HEK293T (cell line): Measurements from ENCODE around the gene CAV3.

Experiments
- CTCF ChIA-PET: fragments of 350-600 bp; formaldehyde crosslinking; extraction: SDS; loops from one replicate; lab custom pipeline; 2021; ENCODE audit warnings: antibody characterized with exemption, inconsistent platforms; lab: Yijun Ruan, JAX
- POLR2A ChIA-PET: fragments of 350-600 bp; formaldehyde crosslinking; extraction: SDS; loops from one replicate; lab custom pipeline; 2020; ENCODE audit warnings: antibody characterized with exemption, inconsistent platforms; lab: Yijun Ruan, JAX
- DNase-seq: peaks from one replicate; pipeline ENCODE4 v3.0.0; 2012; ENCODE audit warnings: mixed read lengths; ENCODE audit errors: extremely low spot score
- ARNT ChIP-seq: fragments of 450-650 bp; IDR thresholded peaks from 2 replicates; pipeline ENCODE4 v1.6.1; 2017; ENCODE audit warnings: mild to moderate bottlenecking
- BHLHE40 ChIP-seq: fragments of 450-650 bp; IDR thresholded peaks from 2 replicates; pipeline ENCODE4 v1.6.1; 2016; ENCODE audit warnings: mild to moderate bottlenecking, moderate library complexity, borderline replicate concordance
- CTBP1 ChIP-seq: fragments of 450-650 bp; IDR thresholded peaks from 2 replicates; pipeline ENCODE4 v1.6.1; 2016; ENCODE audit warnings: borderline replicate concordance
- ELF4 ChIP-seq: fragments of 450-650 bp; IDR thresholded peaks from 2 replicates; pipeline ENCODE4 v1.6.1; 2017; ENCODE audit warnings: antibody characterized with exemption
- FOXA1 ChIP-seq: fragments of 450-650 bp; IDR thresholded peaks from 2 replicates; pipeline ENCODE4 v1.6.1; 2016; ENCODE audit warnings: mild to moderate bottlenecking
- FOXK2 ChIP-seq: fragments of 450-650 bp; IDR thresholded peaks from 2 replicates; pipeline ENCODE4 v1.6.1; 2016; ENCODE audit warnings: mild to moderate bottlenecking
- FOXM1 ChIP-seq: fragments of 450-650 bp; IDR thresholded peaks from 2 replicates; pipeline ENCODE4 v1.6.1; 2017; ENCODE audit warnings: mild to moderate bottlenecking, borderline replicate concordance
- HDGF ChIP-seq: fragments of 450-650 bp; IDR thresholded peaks from 2 replicates; pipeline ENCODE4 v1.6.1; 2017; ENCODE audit warnings: antibody characterized with exemption, borderline replicate concordance
- L3MBTL2 ChIP-seq: fragments of 450-650 bp; conservative IDR thresholded peaks from 2 replicates; pipeline ENCODE4 v1.6.1; 2016; ENCODE audit warnings: mild to moderate bottlenecking
- LEF1 ChIP-seq: fragments of 450-650 bp; IDR thresholded peaks from 2 replicates; pipeline ENCODE4 v1.6.1; 2017; ENCODE audit warnings: mild to moderate bottlenecking, borderline replicate concordance
- NFRKB ChIP-seq: fragments of 450-650 bp; IDR thresholded peaks from 2 replicates; pipeline ENCODE4 v1.6.1; 2016; ENCODE audit warnings: mild to moderate bottlenecking, moderate library complexity
- PKNOX1 ChIP-seq: fragments of 450-650 bp; IDR thresholded peaks from 2 replicates; pipeline ENCODE4 v1.6.1; 2016
- SP1 ChIP-seq: fragments of 450-650 bp; IDR thresholded peaks from 2 replicates; pipeline ENCODE4 v1.6.1; 2017
- SUZ12 ChIP-seq: fragments of 450-650 bp; IDR thresholded peaks from 2 replicates; pipeline ENCODE4 v1.6.1; 2016; ENCODE audit warnings: mild to moderate bottlenecking
- TARDBP ChIP-seq: fragments of 450-650 bp; IDR thresholded peaks from 2 replicates; pipeline ENCODE4 v1.6.1; 2016
- ZNF384 ChIP-seq: fragments of 450-650 bp; IDR thresholded peaks from 2 replicates; pipeline ENCODE4 v1.6.1; 2016

The CAV3 gene

DNA sequence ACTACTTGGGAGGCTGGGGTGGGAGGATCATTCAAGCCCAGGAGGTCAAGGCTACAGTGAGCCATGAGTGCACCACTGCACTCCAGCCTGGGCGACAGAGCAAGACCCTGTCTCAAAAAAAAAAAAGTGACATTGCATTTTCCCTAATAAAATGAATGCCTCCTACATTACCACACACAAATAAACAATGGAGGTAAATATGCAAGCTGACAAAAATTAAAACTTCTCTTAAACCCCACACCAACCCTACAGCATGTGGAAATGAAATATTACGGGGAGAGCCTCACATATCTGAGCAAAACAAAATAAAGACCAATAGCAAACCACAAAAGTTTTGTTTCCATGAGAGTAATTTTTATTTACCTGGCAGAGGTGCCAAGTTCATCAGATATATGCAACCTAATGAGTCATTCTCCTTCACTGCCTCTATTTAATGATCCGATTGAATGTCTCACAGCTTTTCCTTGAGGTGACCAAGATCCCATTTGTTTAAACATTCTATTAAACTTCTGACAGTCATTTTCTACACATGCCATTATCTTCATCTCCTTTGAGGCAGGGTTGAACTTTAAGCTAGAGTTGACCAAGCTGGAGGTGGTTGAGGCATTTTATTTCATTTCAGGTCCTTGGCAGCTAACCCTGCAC, 9.4 kb upstream of the CAV3 start:
- ChIA-PET POLR2A (no interaction called here), CTCF (no interaction called here)
- no peak for TF ChIP-seq PKNOX1
- TF ChIP-seq CTBP1 = no peak
- TF ChIP-seq HDGF = no peak
- no peak for TF ChIP-seq FOXA1
- TF ChIP-seq ZNF384 = no peak
- no peak for TF ChIP-seq SUZ12
- no peak for TF ChIP-seq FOXM1
- no peak for TF ChIP-seq NFRKB
- TF ChIP-seq SP1 = no peak
- no peak for TF ChIP-seq FOXK2
- TF ChIP-seq ELF4 = no peak
- no peak for TF ChIP-seq LEF1

DNA sequence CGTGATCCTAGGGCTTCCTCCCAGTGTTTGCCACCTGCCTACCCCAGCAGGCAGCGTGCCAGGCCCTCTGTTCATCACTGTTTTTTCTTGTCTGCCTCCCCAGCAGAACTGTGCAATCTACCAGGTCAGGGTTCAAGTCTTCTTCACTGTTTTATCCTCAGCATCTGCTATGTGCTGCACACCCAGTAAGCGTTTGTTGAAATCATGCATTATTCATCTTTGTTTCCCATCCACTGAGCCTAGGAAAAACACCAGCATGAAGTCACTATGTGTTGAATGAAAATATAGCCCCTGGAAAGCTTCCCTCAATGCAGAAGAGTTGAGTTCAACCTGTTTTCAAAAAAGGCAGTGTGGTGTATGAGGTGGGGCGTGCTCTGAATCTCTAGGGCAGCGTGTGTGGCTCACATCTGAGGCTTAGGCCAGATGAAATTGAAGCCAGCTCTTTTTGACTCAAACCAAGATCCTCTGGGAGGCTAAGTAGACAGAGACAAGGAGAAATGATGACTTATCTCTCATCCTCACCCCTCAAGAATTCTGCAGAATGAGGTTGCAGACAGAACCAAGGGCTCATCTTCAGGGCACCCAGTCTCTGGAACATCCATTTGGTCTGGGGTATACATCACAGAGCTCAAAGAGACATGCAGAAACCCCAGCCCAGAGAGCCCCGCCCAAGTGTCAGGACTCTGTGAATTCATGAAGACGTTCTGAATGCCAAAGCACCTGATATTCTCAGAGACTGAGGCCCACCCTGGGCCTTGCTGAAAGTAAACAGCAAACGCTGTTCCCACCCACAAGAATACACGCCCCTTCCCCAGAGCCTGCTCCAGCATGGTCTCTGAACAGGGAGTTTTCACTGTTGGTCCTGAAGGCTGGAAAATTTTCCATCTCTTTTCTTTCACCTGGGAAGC, 5.7 kb upstream of the CAV3 start:
- ChIA-PET POLR2A (no interaction called here), CTCF (interaction anchor here (1.4 kb wide), 1 partner anchor 14 kb away, joined by 3 read pairs; no protein-coding TSS in a partner anchor)
- TF ChIP-seq ARNT (no peak), BHLHE40 (no peak), FOXM1 (no peak), SUZ12 (no peak), TARDBP (no peak), ELF4 (no peak), PKNOX1 (no peak), NFRKB (no peak)
- no peak for DNase-seq

More for the DNA sequence above, 9.4 kb upstream of the CAV3 start:
- DNase-seq = no peak

- no peak for TF ChIP-seq ARNT
- DNase-seq = no peak
- ChIA-PET POLR2A (no interaction called here), CTCF (interaction anchor here (1.0 to 1.4 kb wide), 2 partner anchors 11 to 16 kb away, joined by 3 to 4 read pairs; no protein-coding TSS in a partner anchor)
Measured at GRCh38 chr3:8729479-8729878, 4.1 kb upstream of the CAV3 start.

DNA sequence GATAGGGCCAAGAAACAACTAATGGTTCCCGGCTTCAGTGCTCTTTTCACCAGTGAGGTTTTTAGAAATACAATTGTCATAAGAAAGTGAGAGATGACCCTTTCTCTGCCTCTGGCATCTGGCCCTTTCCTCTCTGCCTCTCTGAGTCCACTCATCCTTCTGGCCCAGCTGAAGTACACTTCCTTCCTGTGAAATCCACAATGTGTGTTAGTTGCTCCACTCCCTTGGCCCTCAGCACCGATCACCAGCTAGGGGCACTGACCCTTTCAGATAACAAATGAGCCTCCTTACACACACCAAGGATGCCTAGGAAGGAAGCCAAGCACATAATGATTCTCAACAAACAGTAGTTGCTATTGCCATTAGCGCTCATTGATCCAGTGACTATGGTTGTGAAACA, 2.9 kb upstream of the CAV3 start:
- DNase-seq = no peak
- ChIA-PET POLR2A (no interaction called here), CTCF (interaction anchor here (1.4 to 1.9 kb wide), 2 partner anchors 17 to 67 kb away, joined by 3 to 10 read pairs; no protein-coding TSS in a partner anchor)
- TF ChIP-seq ELF4 = no peak
- TF ChIP-seq L3MBTL2 = no peak

GRCh38 chr3:8732413-8732812, 1.2 kb upstream of the CAV3 start:
- DNase-seq = no peak
- TF ChIP-seq ZNF384 (no peak), TARDBP (no peak), L3MBTL2 (no peak), SUZ12 (no peak), NFRKB (no peak), ARNT (no peak), LEF1 (no peak), BHLHE40 (no peak), SP1 (no peak), FOXM1 (no peak), PKNOX1 (no peak), CTBP1 (no peak), HDGF (no peak), ELF4 (no peak), FOXA1 (no peak), FOXK2 (no peak)
- ChIA-PET POLR2A (no interaction called here), CTCF (interaction anchor here (1.9 kb wide), 1 partner anchor 19 kb away, joined by 10 read pairs; no protein-coding TSS in a partner anchor)

- TF ChIP-seq CTBP1 = no peak
- no peak for TF ChIP-seq SUZ12
- TF ChIP-seq BHLHE40 = no peak
- no peak for TF ChIP-seq PKNOX1
- TF ChIP-seq ZNF384 = no peak
- TF ChIP-seq L3MBTL2 = no peak
- no peak for TF ChIP-seq NFRKB
- TF ChIP-seq ELF4 = no peak
- TF ChIP-seq TARDBP = no peak
- TF ChIP-seq LEF1 = no peak
- TF ChIP-seq FOXM1 = no peak
- TF ChIP-seq FOXK2 = no peak
- no peak for TF ChIP-seq HDGF
- TF ChIP-seq SP1 = no peak
- no peak for TF ChIP-seq FOXA1
- no peak for DNase-seq
- ChIA-PET CTCF (no interaction called here), POLR2A (no interaction called here)
Measured at GRCh38 chr3:8734137-8734878, 706 bp downstream of the CAV3 start.
